Hepatocyte (in vitro differentiated cells): Measurements from ENCODE around the gene SESN1. TPM values are rescaled to one million over a fixed set of nuclear protein-coding genes. Genes with fewer than 3 reads are reported as not detected.

Experiments
- polyA plus RNA-seq: library from polyadenylated mRNA; unstranded; fragments of >200 nt; fragmentation: Nextera tagmentation; extraction: Ambion mirVana; gene quantifications from 2 replicates; pipeline ENCODE4 v1.2.1, GENCODE V29; 2016
- small RNA-seq: library from RNA; depleted of rRNA; stranded (forward); fragments of <200 nt; gene quantifications from one replicate; pipeline ENCODE3, GENCODE V24; 2014
- total RNA-seq: library from RNA; depleted of rRNA; stranded (reverse); fragments of >200 nt; gene quantifications from 2 replicates; pipeline ENCODE4 v1.2.3, GENCODE V29; 2014

SESN1 gene
- total and polyA plus RNA-seq, 2 experiments from 2014 or later = 29.1 to 59.1 TPM

Small RNAs within 50 kb of the gene (small RNA-seq; reads per million reads assigned to genes)
- not detected for gene RNU6-653P

Other genes with a start within 250 kb of the SESN1 start
- gene ARMC2, start 246.4 kb downstream of the SESN1 start, total RNA-seq = 1.8 and 2.8 TPM in 2 replicates
- gene ARMC2, start 246.4 kb downstream of the SESN1 start, polyA plus RNA-seq = 4.8 and 6.7 TPM in 2 replicates
- 14.7 and 18.7 TPM in 2 replicates for gene CEP57L1, start 661 bp upstream of the SESN1 start, total RNA-seq
- gene CEP57L1, start 661 bp upstream of the SESN1 start, polyA plus RNA-seq = 11.9 and 13.8 TPM in 2 replicates